Measurements from ENCODE around the gene MZT2B. TPM values are rescaled to one million over a fixed set of nuclear protein-coding genes. Genes with fewer than 3 reads are reported as not detected.
A peak's percentile ranks its signal among the peaks of the same experiment; 100 is the strongest.
"Not testable (repeated sequence)": the region's sequence is repeated elsewhere in the genome, so short reads cannot be mapped to it uniquely, and the experiment has no call there.

Gene MZT2B
- total and polyA plus RNA-seq, 9 donors, result 126 to 203 (median 153) TPM

DNA sequence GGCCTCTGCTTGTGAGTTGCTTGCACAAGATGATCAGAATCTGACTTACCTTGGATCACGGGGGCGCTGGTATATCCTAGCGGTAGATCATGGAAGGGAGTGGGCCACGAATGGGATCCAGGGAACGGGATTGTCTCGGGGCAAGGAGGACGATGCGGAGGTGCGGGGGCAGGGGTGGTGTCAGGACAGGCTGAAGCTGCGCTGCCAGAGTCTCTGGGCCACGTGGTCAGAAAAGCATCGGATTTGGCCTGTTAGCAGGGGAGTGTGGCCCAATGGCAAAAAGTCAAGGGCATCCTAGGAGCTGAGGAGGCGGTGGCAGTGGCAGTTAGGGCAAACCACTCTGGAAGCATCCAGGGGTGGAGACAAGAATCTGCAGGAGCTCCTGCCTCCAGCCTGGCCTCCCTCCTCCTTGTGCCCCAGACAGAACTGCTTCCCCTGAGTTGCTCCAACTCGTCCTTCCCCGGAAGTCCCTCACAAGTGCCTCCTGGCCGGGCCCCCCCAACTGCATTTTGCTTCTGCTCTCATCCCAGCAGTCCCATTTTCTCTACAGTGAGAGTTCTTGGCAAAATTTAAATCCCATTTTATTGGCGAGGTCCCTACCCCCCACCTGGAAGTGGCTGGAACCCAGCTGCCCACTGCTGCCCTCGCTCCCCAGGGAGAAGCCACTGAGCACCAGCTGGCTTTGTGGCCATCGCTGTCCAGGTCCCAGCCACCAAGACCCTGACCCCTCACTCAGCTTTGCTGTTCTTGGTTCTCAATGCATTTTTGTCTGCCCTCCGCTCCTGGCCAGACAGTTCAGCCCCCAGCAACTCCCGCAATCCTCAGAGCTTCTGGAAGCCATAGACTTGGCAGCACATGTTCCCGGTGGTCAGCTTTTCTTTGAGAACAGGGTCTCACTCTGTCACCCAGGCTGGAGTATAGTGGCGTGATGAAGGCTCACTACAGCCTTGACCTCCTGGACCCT lies 31.6 kb upstream of the MZT2B start:
- Histone ChIP-seq H3K36me3 (ENCODE audit: control insufficient read depth, insufficient read depth, low read length) (peaks cover 19% of the 10 kb centered on the region), H3K9me3 (replicated peaks; ENCODE audit: control insufficient read depth, low read depth, low read length) (no peaks in the 10 kb centered on the region), H3K27me3 (ENCODE audit: control insufficient read depth, insufficient read depth, low read length) (no peaks in the 10 kb centered on the region), H3K4me3 (ENCODE audit: low read length) (no peak overlapping the region), H3K27ac (ENCODE audit: low read length) (no peak overlapping the region), H3K4me1 (ENCODE audit: control insufficient read depth, insufficient read depth, low read length) (no peaks in the 10 kb centered on the region)
- DNase-seq, result no peak
- 87% methylated on average over 20 of the region's 23 CpGs for WGBS (ENCODE audit: insufficient coverage)

DNA sequence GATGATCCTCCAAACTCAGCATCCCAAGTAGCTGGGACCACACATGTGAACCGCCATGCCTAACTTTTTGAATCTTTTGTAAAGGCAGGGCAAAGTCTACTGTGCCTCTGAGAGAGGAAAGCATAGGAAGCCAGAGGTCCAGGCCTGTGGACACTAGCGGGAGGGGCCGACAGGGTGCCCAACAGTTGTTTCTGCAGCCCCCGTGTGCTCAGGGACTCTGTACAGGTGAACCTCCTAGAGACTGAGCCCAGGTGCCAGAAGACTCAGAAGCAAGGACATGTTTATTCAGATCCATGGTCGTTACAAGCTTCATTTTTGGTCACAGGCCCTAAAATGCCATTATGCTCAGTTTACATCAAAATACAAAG lies 30.9 kb upstream of the MZT2B start:
- not testable (repeated sequence) for H3K9me3 ChIP-seq (replicated peaks; ENCODE audit: control insufficient read depth, low read depth, low read length); H3K4me1 ChIP-seq (ENCODE audit: control insufficient read depth, insufficient read depth, low read length); H3K4me3 ChIP-seq (ENCODE audit: low read length); DNase-seq; H3K27me3 ChIP-seq (ENCODE audit: control insufficient read depth, insufficient read depth, low read length); H3K27ac ChIP-seq (ENCODE audit: low read length)
- WGBS (ENCODE audit: insufficient coverage), result 89% methylated on average over 4 of the region's 5 CpGs
- H3K36me3 ChIP-seq (ENCODE audit: control insufficient read depth, insufficient read depth, low read length), result peaks cover 24% of the 10 kb centered on the region

DNA sequence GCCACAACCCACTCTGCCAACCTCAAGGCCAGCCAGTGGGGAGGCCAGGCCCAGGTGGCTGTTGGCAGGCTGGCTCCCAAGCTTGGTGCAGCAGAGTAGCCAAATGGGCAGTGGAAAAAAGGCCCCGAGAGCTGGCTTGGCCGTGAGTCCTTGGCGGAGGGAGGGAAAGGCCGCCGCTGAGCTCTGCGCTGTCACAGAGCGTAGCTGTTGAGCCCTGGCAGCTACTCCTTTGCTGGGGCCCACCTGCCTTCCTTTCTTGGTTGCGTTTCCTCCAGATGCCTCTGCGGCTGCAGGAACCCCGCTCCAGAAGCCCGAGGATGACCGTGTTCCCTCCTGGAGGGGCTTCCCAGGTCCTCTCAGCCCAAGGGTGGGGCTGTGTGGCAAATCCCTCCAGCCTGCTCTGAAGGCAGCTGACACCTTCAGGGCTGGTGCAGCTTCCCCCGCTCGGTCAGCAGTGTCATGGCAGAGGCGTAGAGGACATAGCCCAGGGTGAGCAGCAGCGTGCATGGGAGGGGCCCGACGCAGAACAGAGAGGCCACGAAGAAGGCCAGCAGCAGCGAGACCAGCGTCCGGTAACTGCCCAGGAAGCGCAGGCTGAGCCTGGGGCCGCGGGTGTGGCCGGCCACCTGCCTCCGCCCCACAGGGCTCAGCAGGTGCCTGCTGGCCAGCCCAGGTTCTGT lies 29.8 kb upstream of the MZT2B start:
- not testable (repeated sequence) for DNase-seq; H3K27ac ChIP-seq (ENCODE audit: low read length); H3K4me1 ChIP-seq (ENCODE audit: control insufficient read depth, insufficient read depth, low read length); H3K4me3 ChIP-seq (ENCODE audit: low read length); H3K27me3 ChIP-seq (ENCODE audit: control insufficient read depth, insufficient read depth, low read length); H3K9me3 ChIP-seq (replicated peaks; ENCODE audit: control insufficient read depth, low read depth, low read length)
- peaks cover 25% of the 10 kb centered on the region for H3K36me3 ChIP-seq (ENCODE audit: control insufficient read depth, insufficient read depth, low read length)
- WGBS (ENCODE audit: insufficient coverage), result 93% methylated on average over 9 of the region's 27 CpGs

DNA sequence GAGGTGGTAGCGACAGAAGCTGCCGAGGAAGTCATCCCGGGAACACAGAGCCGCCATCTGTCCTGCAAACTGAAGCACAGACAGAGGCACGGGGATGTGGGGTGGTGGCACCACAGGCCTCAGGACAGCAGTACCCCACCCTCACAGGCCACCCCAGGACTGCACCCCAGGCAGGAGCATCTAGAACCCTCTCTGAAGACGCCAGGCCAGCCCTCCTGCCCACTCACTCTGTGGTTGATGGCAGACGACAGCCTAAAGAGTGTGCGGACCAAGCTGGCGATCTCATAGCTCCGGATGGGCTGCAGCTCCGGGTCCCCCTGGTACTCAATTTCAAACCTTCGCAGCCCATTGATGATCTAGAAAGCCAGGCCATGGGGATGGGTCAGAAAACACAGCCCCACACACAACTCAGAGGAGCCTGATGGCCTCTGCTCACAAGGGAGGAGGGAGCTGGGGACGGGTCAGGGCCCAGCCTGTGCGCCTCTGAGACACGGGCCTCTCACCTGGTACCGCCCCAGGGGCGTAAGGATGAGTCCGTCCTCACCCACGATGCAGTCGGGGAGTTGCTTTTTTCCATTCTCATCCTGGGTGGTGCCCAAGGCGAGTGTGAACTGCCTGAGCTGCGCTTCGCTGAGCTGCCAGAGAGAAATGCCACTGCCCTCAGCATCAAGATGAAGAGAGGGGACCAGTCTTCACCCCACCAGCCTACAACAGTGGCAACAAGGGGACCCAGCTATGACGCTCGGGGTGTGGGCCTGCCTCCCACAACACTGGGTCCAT lies 29.1 kb upstream of the MZT2B start:
- no peaks in the 10 kb centered on the region for H3K9me3 ChIP-seq (replicated peaks; ENCODE audit: control insufficient read depth, low read depth, low read length)
- H3K4me1 ChIP-seq (ENCODE audit: control insufficient read depth, insufficient read depth, low read length), result no peaks in the 10 kb centered on the region
- no peak overlapping the region for H3K4me3 ChIP-seq (ENCODE audit: low read length)
- no peaks in the 10 kb centered on the region for H3K27me3 ChIP-seq (ENCODE audit: control insufficient read depth, insufficient read depth, low read length)
- peaks cover 26% of the 10 kb centered on the region for H3K36me3 ChIP-seq (ENCODE audit: control insufficient read depth, insufficient read depth, low read length)
- WGBS (ENCODE audit: insufficient coverage), result 97% methylated on average over 14 of the region's 25 CpGs
- DNase-seq, result no peak
- no peak overlapping the region for H3K27ac ChIP-seq (ENCODE audit: low read length)

DNA sequence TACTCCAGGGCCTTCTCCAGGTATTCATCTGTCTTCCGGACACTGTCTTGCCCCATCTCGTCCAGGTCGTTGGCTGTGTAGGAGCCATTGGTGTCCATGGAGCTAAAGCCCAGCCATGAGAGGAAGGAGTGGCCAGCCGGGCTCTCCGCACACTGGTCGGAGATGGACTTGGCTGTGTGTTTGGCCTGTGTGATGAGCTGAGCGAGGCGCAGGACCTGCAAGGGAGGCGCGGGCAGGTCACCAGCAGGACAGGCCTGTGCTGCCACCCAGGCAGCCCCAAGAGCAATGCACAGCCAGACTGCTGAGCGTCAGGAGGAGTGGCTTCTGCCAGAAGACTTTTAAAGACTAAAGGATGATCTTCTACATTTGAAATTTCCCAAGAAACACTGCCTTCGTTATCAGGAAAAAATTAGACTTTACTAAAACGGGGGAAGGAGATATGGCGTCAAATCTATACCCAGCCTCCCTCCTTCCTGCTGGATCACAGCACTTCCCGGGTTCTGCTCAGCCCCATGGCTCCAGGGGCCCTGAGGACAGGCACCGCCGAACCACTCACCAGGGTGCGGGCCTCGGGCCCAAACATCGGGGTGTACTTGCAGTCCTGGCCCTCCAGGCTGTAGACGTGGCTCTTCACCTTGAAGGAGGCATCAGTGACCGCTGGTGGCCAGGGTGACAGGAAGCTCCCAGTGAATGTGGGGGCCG lies 28.2 kb upstream of the MZT2B start:
- not testable (repeated sequence) for H3K27ac ChIP-seq (ENCODE audit: low read length); H3K27me3 ChIP-seq (ENCODE audit: control insufficient read depth, insufficient read depth, low read length); H3K4me1 ChIP-seq (ENCODE audit: control insufficient read depth, insufficient read depth, low read length); H3K9me3 ChIP-seq (replicated peaks; ENCODE audit: control insufficient read depth, low read depth, low read length); H3K4me3 ChIP-seq (ENCODE audit: low read length); DNase-seq
- peaks cover 30% of the 10 kb centered on the region for H3K36me3 ChIP-seq (ENCODE audit: control insufficient read depth, insufficient read depth, low read length)
- WGBS (ENCODE audit: insufficient coverage), result 96% methylated on average over 10 of the region's 23 CpGs

DNA sequence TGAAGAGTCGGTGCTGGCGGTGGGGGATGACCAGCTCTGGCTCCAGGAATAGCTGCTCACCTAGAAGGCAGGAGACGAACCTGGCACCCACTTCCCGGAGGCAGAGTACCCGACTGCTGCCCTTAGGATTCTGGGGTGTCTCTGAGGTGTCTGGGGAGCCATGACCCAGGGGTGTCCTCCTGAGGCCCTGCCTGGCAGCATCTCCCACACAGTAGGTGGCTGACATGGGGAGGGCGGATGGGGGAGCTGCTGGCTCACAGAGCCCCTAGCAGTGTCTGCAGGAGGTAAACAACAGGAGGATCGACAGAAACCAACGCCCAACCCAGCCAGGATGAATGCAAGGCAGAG lies 27.7 kb upstream of the MZT2B start:
- H3K4me1 ChIP-seq (ENCODE audit: control insufficient read depth, insufficient read depth, low read length); H3K9me3 ChIP-seq (replicated peaks; ENCODE audit: control insufficient read depth, low read depth, low read length); H3K27me3 ChIP-seq (ENCODE audit: control insufficient read depth, insufficient read depth, low read length); H3K27ac ChIP-seq (ENCODE audit: low read length); DNase-seq; H3K4me3 ChIP-seq (ENCODE audit: low read length): not testable (repeated sequence)
- peaks cover 30% of the 10 kb centered on the region for H3K36me3 ChIP-seq (ENCODE audit: control insufficient read depth, insufficient read depth, low read length)
- WGBS (ENCODE audit: insufficient coverage), result no CpG with 5 or more reads among the region's 8 CpGs

DNA sequence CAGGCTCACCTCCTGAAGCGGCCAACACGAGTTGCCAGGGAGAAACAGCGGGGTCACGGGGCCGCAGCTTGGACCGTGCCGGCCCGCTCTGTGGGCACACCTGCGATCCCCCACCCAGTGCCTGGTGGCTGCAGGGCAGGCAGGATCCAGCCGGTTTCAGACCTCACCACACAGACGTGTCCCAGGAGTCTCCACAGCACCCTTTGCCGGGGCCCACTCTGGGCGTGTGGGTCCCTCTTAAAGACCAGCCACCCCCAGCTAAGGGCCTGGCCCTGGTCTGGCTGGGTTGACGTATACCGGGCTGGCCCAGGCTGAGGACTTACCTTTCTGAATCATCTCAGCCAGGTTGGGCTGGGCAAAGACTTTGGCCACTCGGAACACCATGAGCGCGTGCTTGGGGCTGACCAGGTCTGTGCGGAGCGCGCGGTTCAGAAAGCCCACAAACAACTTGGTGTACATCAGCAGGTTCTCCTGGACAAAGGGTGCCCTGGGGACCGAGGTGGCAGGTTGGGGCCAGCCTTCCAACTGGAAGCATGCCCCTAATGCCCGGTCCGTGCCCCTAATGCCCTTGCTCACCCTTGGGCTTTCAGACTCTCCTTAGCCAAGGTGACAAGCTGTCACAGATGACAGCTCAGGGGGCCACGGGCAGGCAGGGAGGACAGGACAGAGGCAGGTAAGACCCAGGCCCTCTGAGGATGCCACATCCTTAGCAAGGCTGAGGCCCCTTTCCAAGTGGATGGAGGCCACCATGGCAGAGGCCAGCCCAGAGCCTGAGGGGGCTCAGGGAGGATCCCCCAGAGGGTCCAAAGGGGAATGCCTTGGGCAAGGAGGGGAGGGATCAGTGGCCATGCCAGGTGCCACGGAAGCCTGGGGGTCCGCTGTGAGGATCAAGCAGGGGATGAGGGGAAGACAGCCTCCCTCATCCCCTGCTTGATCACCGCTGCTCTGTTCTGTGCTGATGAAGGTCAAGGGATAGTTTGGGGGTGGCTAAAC lies 27.0 kb upstream of the MZT2B start:
- Histone ChIP-seq H3K4me1 (ENCODE audit: control insufficient read depth, insufficient read depth, low read length) (no peaks in the 10 kb centered on the region), H3K27me3 (ENCODE audit: control insufficient read depth, insufficient read depth, low read length) (no peaks in the 10 kb centered on the region), H3K4me3 (ENCODE audit: low read length) (no peak overlapping the region), H3K36me3 (ENCODE audit: control insufficient read depth, insufficient read depth, low read length) (peaks cover 36% of the 10 kb centered on the region), H3K27ac (ENCODE audit: low read length) (no peak overlapping the region), H3K9me3 (replicated peaks; ENCODE audit: control insufficient read depth, low read depth, low read length) (no peaks in the 10 kb centered on the region)
- 93% methylated on average over 28 of the region's 29 CpGs for WGBS (ENCODE audit: insufficient coverage)
- DNase-seq, result no peak

DNA sequence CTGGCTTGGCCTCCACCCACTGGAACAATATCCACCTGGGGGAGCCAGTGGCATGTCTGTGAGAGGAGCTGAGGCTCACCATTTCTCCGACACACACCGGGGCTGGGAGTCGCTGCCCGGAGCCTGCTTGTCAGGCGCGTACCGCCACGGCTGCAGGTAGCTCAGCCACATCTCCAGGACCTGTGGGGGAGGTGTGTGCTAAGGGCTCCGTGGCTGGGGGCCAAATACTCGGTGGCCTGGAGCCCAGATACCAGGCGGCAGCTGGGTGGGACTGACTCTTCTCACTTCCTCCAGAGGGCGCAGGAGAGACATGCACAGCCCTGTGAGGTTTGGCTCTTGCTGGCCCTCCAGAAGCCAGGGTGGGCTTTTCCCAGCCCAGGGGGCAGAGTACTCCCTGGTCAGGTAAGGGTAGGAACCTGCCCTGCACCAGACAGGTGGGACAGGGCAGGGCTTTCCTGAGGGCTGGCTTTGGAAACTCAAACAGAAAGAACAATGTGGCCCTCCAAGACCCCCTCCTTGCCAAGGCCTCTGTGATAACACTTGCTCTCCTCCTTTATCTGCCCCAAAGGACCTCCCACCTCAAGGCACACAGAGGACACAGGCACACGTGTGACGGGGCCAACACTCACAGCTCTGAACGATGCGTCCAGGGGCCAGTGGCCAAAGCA lies 26.0 kb upstream of the MZT2B start:
- H3K27me3 ChIP-seq (ENCODE audit: control insufficient read depth, insufficient read depth, low read length); H3K4me1 ChIP-seq (ENCODE audit: control insufficient read depth, insufficient read depth, low read length); H3K9me3 ChIP-seq (replicated peaks; ENCODE audit: control insufficient read depth, low read depth, low read length); H3K27ac ChIP-seq (ENCODE audit: low read length); H3K4me3 ChIP-seq (ENCODE audit: low read length): not testable (repeated sequence)
- H3K36me3 ChIP-seq (ENCODE audit: control insufficient read depth, insufficient read depth, low read length), result peaks cover 38% of the 10 kb centered on the region
- peak; percentile 33 for DNase-seq
- whole genome bisulfite sequencing (ENCODE audit: insufficient coverage), result 86% methylated on average over 7 of the region's 16 CpGs

DNA sequence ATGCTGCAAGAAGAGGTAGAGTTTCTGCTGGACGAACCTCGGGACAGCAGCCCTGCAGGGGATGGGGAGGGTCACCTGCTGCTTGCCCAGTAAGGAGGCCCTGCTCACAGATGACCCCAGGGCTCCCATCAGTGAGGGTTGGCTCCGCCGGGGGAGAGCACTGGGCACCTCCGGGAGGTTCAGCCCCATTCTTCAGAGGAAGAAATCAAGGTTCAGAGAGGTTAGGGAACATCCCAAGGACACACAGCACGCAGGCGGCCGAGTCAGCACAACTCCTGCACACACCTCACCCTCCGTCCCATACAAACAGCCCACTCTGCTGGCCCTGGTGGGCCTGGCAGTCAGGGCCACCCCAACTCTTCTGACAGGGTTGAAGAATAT lies 25.4 kb upstream of the MZT2B start:
- H3K9me3 ChIP-seq (replicated peaks; ENCODE audit: control insufficient read depth, low read depth, low read length), result no peaks in the 10 kb centered on the region
- peaks cover 38% of the 10 kb centered on the region for H3K36me3 ChIP-seq (ENCODE audit: control insufficient read depth, insufficient read depth, low read length)
- H3K27ac ChIP-seq (ENCODE audit: low read length), result no peak overlapping the region
- DNase-seq, result no peak
- H3K4me3 ChIP-seq (ENCODE audit: low read length), result no peak overlapping the region
- H3K27me3 ChIP-seq (ENCODE audit: control insufficient read depth, insufficient read depth, low read length), result no peaks in the 10 kb centered on the region
- 81% methylated on average over 5 of the region's 9 CpGs for WGBS (ENCODE audit: insufficient coverage)
- no peaks in the 10 kb centered on the region for H3K4me1 ChIP-seq (ENCODE audit: control insufficient read depth, insufficient read depth, low read length)
